ENCODE data around the gene MISP3. TPM values are rescaled to one million over a fixed set of nuclear protein-coding genes. Genes with fewer than 3 reads are reported as not detected.

The MISP3 gene
- total RNA-seq, 2 experiments from 2014 or later, result 2.4 to 2.5 TPM

DNA sequence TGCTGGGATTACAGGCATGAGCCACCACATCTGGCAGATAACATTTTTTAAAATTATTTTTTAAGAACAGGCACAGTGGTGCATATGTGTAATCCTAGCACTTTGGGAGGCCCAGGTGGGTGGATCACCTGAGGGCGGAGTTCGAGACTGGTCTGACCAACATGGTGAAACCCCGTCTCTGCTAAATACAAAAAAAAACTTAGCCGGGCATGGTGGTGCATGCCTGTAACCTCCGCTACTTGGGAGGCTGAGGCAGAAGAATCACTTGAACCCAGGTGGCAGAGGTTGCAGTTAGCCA lies 10.1 kb upstream of the MISP3 start:
- H3K27me3 Mint-ChIP-seq, result peaks cover 15% of the 10 kb centered on the region
- DNase-seq, result no peak
- H3K4me1 Mint-ChIP-seq (ENCODE audit: low read depth), result peaks cover 15% of the 10 kb centered on the region
- H3K36me3 Mint-ChIP-seq, result no peaks in the 10 kb centered on the region
- no peak overlapping the region for H3K27ac Mint-ChIP-seq
- H3K4me3 Mint-ChIP-seq, result no peak overlapping the region
- ChIA-PET CTCF (no interaction called here), POLR2A (no interaction called here)
- intact Hi-C loops (cut with micrococcal nuclease), result no loop called here
- no peaks in the 10 kb centered on the region for H3K9me3 Mint-ChIP-seq

DNA sequence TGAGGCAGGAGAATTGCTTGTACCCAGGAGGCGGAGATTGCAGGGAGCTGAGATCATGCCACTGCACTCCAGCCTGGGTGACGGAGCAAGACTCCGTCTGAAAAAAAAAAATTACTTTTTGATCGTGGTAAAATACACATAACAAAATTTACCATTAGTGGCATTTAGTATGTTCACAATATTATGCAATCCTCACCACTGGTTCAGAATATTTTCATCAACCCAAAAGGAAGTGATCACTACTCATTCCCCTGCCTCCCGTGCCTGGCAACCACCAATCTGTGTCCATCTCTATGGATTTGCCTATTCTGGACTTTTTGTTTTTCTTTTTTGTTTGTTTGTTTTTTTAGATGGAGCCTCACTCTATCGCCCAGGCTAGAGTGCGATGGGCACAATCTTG lies 9.5 kb upstream of the MISP3 start:
- no peaks in the 10 kb centered on the region for H3K9me3 Mint-ChIP-seq
- no peaks in the 10 kb centered on the region for H3K36me3 Mint-ChIP-seq
- CTCF ChIA-PET, result interaction anchor here (0.6 to 1.4 kb wide), 2 partner anchors 15 to 21 kb away, joined by 3 to 4 read pairs; no protein-coding TSS in a partner anchor
- POLR2A ChIA-PET, result no interaction called here
- peaks cover 15% of the 10 kb centered on the region for H3K27me3 Mint-ChIP-seq
- peaks cover 10% of the 10 kb centered on the region for H3K4me1 Mint-ChIP-seq (ENCODE audit: low read depth)
- no peak overlapping the region for H3K4me3 Mint-ChIP-seq
- no peak overlapping the region for H3K27ac Mint-ChIP-seq
- no peak for DNase-seq
- intact Hi-C loops (cut with micrococcal nuclease), result no loop called here

DNA sequence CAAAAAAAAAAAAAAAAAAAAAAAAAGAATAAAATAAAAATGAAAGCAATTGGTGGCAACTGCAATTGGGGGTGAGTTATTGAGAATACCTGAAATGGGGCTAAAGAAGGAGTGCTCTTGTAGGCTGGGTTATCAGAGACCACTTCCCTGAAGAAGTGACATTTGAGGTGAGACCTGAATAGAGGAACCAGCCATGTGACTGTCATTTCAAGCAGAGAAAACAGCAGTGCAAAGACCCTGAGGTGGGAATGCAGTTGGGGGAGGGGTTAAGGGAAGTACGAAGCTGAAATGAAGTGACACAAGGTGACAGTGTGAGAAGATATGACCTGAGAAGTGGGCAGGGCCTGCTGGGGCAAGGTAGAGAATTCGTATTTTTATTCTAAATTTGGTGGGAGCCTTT lies 6.5 kb upstream of the MISP3 start:
- DNase-seq, result no peak
- Mint-ChIP-seq H3K9me3 (no peaks in the 10 kb centered on the region), H3K4me1 (ENCODE audit: low read depth) (no peaks in the 10 kb centered on the region), H3K27me3 (peaks cover 4% of the 10 kb centered on the region), H3K4me3 (no peak overlapping the region), H3K36me3 (no peaks in the 10 kb centered on the region), H3K27ac (no peak overlapping the region)
- CTCF ChIA-PET, result no interaction called here
- intact Hi-C loops (cut with micrococcal nuclease), result no loop called here
- POLR2A ChIA-PET, result no interaction called here

DNA sequence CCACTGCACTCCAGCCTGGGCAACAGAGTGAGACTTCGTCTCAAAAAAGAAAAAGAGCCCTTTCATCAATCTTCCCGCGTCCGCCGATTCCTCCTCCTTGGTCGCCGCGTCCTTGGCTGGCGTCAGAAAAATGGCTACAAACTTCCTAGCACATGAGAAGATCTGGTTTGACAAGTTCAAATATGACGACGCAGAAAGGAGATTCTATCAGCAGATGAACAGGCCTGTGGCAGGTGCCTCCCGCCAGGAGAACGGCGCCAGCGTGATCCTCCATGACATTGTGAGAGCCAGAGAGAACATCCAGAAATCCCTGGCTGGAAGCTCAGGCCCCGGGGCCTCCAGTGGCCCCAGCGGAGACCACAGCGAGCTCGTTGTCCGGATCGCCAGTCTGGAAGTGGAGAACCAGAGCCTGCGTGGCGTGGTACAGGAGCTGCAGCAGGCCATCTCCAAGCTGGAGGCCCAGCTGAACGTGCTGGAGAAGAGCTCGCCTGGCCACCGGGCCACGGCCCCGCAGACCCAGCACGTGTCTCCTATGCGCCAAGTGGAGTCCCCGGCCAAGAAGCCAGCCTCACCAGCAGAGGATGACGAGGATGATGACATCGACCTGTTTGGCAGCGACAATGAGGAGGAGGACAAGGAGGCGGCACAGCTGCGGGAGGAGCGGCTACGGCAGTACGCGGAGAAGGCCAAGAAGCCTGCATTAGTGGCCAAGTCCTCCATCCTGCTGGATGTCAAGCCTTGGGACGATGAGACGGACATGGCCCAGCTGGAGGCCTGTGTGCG lies 2.1 kb upstream of the MISP3 start:
- POLR2A ChIA-PET, result no interaction called here

DNA sequence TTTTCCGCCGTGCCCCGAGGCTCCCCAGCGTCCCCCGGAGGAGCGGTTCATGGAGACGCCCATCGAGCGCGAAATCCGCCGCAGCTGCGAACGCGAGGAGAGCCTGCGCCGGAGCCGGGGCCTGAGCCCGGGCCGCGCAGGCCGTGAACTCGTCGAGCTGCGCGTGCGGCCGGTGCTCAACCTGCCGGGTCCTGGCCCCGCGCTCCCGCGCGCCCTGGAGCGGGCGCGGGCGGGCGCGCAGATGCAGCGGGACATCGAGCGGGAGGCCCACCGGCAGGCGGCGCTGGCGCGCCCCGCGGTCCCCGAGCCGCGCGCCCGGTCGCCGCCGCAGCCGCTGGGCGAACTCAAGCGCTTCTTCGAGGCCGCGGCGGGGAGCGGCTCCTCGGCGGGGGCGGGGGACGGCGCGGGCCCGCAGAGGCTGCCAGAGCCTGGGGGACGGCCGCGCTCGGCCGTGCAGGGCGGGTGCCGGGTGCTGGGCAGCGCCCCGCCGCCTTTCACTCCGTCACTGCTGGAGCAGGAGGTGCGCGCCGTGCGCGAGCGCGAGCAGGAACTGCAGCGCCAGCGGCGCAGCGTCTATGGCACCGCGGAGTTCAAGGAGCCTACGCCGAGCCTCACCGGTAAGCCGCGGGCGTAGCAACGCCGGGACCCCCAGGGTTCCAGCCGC lies 807 bp downstream of the MISP3 start:
- H3K9me3 Mint-ChIP-seq, result no peaks in the 10 kb centered on the region
- CTCF ChIA-PET, result interaction anchor here (0.7 to 6.9 kb wide), 29 partner anchors 11 to 286 kb away, joined by 3 to 83 read pairs (median 4); partner anchors contain the start of genes ASF1B, BRME1, CC2D1A and IL27RA
- H3K4me1 Mint-ChIP-seq (ENCODE audit: low read depth), result peaks cover 13% of the 10 kb centered on the region
- POLR2A ChIA-PET, result interaction anchor here (1.0 kb wide), 2 partner anchors 63 to 192 kb away, joined by 3 to 7 read pairs; partner anchors contain the start of gene ASF1B
- DNase-seq, result peak; percentile 80
- H3K4me3 Mint-ChIP-seq, result peak overlapping the region; percentile 95
- no peaks in the 10 kb centered on the region for H3K36me3 Mint-ChIP-seq
- peak overlapping the region; percentile 84 for H3K27ac Mint-ChIP-seq
- no peaks in the 10 kb centered on the region for H3K27me3 Mint-ChIP-seq
- intact Hi-C loops (cut with micrococcal nuclease), result loop anchor here (1.0 to 10.0 kb wide), 3 partner anchors 121 to 479 kb away; partner anchors contain the start of gene DCAF15

More for the DNA sequence above, 2.1 kb upstream of the MISP3 start:
- no peaks in the 10 kb centered on the region for H3K27me3 Mint-ChIP-seq
- H3K9me3 Mint-ChIP-seq, result no peaks in the 10 kb centered on the region
- no peak for DNase-seq
- no peaks in the 10 kb centered on the region for H3K36me3 Mint-ChIP-seq
- CTCF ChIA-PET, result interaction anchor here (0.6 to 6.9 kb wide), 12 partner anchors 10 to 198 kb away, joined by 3 to 83 read pairs (median 6); partner anchors contain the start of genes IL27RA and PALM3
- intact Hi-C loops (cut with micrococcal nuclease), result loop anchor here (10.0 kb wide), 1 partner anchor 476 kb away; no protein-coding TSS in a partner anchor
- peaks cover 13% of the 10 kb centered on the region for H3K4me1 Mint-ChIP-seq (ENCODE audit: low read depth)
- H3K27ac Mint-ChIP-seq, result peak overlapping the region; percentile 2
- H3K4me3 Mint-ChIP-seq, result no peak overlapping the region

DNA sequence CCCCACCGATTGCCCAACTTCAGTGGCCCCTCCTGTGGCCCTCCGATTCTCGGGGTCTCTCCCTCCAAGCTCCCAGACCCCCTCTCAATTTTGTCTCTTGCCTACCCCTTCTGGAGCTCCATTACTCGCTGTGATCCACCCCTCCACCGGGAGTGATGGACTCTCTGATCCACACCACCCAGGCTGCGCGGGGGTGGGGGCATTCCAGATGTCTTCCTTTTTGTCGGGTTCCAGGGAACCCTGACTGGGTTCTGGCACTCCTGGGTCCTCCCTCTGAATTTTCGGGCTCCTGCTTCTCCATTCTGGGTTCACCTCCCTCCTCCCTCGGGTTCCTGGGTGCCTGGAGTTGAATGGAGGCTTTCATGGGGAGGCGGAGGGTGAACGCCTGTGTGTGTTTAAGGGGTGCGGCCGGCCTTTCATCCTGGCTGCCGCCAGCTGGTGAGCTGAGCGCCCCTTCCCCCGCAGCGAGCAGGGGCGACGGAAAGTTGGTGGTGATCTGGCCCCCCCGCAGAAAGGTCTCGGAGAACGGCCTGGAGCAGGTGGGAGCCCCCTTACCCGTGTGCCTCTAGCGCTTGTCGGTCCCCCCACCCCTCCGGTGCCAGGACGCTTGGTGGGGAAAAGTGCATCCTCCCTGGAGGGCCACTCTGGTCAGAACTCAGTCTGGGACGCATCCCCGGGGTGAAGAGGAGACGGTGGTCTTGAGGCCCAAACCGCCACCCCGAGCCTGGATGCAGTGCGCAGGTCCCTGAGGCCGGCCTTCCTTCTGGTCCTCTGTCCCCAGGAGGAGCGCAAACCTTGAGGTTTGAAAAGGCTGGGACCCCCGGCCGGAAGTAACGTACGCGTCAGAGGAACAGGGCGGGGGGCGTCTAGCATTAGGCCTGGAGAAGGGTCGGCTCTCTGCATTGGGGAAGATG lies 1.6 kb downstream of the MISP3 start:
- Mint-ChIP-seq H3K27me3 (no peaks in the 10 kb centered on the region), H3K36me3 (no peaks in the 10 kb centered on the region), H3K9me3 (no peaks in the 10 kb centered on the region), H3K4me3 (peak overlapping the region; percentile 95), H3K27ac (peak overlapping the region; percentile 84), H3K4me1 (ENCODE audit: low read depth) (peaks cover 13% of the 10 kb centered on the region)
- CTCF ChIA-PET, result interaction anchor here (0.7 to 6.9 kb wide), 16 partner anchors 14 to 286 kb away, joined by 3 to 83 read pairs (median 4); partner anchors contain the start of genes ASF1B, BRME1, CC2D1A and IL27RA
- intact Hi-C loops (cut with micrococcal nuclease), result loop anchor here (1.0 to 10.0 kb wide), 3 partner anchors 121 to 479 kb away; partner anchors contain the start of gene DCAF15
- peak; percentile 62 for DNase-seq
- POLR2A ChIA-PET, result interaction anchor here (1.0 kb wide), 1 partner anchor 193 kb away, joined by 7 read pairs; no protein-coding TSS in a partner anchor

DNA sequence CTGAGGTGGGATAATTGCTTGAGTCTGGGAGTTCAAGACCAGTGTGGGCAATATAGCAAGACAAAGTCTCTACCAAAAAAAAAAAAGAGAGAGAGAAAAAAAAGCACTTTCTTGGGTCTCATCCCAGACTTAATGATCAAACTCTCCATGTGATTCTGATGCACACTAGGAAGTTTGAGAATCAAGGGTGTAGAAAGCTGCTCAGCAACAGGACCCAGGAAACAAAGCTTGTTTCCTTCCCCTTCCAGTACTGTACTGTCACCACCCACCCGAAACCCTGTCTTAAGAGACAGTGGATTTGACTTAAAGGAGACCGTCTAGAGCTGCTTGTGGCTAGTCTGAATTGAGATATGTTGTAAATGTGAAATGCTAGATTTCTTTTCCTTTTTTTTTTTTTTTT lies 5.8 kb downstream of the MISP3 start:
- Mint-ChIP-seq H3K27ac (no peak overlapping the region), H3K36me3 (no peaks in the 10 kb centered on the region), H3K27me3 (peaks cover 2% of the 10 kb centered on the region), H3K4me3 (no peak overlapping the region), H3K9me3 (no peaks in the 10 kb centered on the region), H3K4me1 (ENCODE audit: low read depth) (peaks cover 27% of the 10 kb centered on the region)
- ChIA-PET POLR2A (no interaction called here), CTCF (interaction anchor here (0.6 to 3.8 kb wide), 6 partner anchors 10 to 197 kb away, joined by 3 to 14 read pairs (median 4); no protein-coding TSS in a partner anchor)
- intact Hi-C loops (cut with micrococcal nuclease), result loop anchor here (10.0 kb wide), 1 partner anchor 484 kb away; no protein-coding TSS in a partner anchor
- DNase-seq, result no peak

DNA sequence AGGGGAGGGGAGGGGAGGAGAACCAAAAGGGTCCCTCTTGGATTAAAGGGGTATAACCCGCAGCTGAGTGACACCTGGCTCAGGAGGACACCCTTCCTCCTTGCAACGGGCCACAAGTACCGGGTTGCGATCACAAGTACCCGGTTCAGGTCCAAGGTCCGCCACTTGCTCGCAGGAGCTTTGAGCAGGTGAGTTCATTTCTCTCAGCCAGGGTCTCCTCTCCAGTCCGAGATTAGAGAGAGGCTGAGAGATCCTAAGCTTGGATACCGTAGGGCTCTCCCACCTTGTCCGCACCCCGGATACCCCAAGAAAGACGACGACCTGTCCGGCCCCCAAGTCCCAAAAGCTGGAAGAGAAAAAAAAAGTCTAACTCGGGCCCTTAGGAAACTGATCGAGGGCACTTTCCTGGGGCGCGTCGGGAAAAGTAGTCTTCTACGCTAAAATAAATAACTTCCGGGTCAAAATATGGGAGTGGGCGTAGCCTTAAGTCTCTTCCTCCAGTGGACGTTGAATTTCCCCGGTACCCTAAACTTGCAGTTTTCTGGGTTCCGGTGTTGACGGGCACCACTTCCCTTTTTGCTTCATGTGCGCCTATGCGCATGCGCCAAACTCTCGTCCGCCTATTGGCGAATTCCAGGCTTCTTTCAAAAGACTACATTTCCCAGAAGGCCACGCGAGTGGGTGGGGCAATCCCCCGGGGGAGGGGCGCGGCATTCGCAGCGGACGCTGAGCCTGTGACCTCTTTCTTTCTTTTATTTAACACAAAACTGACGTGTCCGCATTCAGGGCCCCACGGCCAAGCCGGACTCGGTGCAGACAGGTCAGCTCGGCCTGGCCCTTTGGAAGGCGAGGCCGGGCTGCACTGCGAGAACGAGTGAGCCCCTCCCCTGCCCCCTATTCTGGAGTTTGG lies 8.6 kb downstream of the MISP3 start:
- peaks cover 17% of the 10 kb centered on the region for H3K4me1 Mint-ChIP-seq (ENCODE audit: low read depth)
- intact Hi-C loops (cut with micrococcal nuclease), result loop anchor here (1.0 to 10.0 kb wide), 6 partner anchors 9 to 306 kb away; partner anchors contain the start of genes ASF1B, C19orf53, DCAF15 and PRKACA

DNA sequence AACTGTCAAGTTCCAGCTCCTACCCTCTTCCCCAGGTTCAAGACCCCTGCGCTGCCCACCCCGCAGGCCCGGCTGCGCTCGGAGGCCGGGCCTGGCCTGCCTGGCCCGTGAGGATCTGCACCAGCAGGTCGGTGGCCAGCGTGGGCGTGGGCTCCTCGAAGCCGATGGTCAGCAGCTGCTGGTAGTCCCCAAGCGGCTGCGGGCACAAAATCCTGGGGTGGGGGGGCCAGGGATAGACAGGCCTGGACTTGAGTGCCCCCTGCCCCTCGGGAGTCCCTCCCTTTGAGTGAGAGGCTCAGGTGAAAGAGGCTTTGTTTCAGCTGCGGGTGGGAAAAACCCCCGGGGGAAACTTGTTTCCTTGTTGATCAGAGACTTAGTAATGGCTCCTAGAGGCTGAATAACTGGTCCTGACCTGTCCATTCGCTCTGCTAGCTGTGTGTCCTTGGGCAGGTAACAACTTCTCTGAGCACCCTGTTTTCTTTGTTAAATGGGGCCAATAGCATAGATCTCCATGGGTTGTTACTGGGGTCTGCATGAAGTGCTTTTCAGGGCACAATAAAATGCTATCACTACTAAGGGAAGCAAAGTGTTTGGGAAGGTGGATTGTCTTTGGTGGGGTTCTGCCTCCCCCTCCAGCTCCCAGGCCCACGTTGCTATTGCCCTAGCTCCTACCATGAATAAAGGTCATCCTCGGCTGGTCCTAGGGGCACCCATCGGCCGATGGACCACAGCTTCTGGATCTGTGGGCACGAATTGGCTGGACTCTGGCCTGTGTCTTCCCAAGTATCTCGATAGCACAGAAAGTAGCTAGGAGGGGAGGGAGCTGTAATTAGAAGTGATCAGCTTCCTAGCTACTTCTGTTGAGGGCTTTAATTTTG lies 9.4 kb downstream of the MISP3 start:
- H3K4me1 Mint-ChIP-seq (ENCODE audit: low read depth), result peaks cover 17% of the 10 kb centered on the region
- H3K27me3 Mint-ChIP-seq, result peaks cover 2% of the 10 kb centered on the region
- no peaks in the 10 kb centered on the region for H3K9me3 Mint-ChIP-seq
- peak; percentile 61 for DNase-seq
- H3K4me3 Mint-ChIP-seq, result peak overlapping the region; percentile 84
- ChIA-PET POLR2A (interaction anchor here (1.0 to 2.2 kb wide), 6 partner anchors 9 to 220 kb away, joined by 3 to 7 read pairs (median 4); partner anchors contain the start of genes ASF1B, RFX1 and SAMD1), CTCF (interaction anchor here (0.7 to 3.3 kb wide), 9 partner anchors 8 to 202 kb away, joined by 3 to 18 read pairs (median 4); partner anchors contain the start of genes ASF1B and MISP3)
- no peaks in the 10 kb centered on the region for H3K36me3 Mint-ChIP-seq
- peak overlapping the region; percentile 87 for H3K27ac Mint-ChIP-seq
- intact Hi-C loops (cut with micrococcal nuclease), result loop anchor here (1.0 to 10.0 kb wide), 6 partner anchors 8 to 307 kb away; partner anchors contain the start of genes ASF1B, C19orf53, DCAF15 and PRKACA

More for the DNA sequence above, 8.6 kb downstream of the MISP3 start:
- no peaks in the 10 kb centered on the region for H3K9me3 Mint-ChIP-seq
- peak overlapping the region; percentile 87 for H3K27ac Mint-ChIP-seq
- peak overlapping the region; percentile 84 for H3K4me3 Mint-ChIP-seq
- ChIA-PET CTCF (interaction anchor here (0.6 to 3.3 kb wide), 11 partner anchors 9 to 492 kb away, joined by 3 to 18 read pairs (median 4); partner anchors contain the start of genes ASF1B and MISP3), POLR2A (interaction anchor here (0.9 to 2.2 kb wide), 7 partner anchors 10 to 219 kb away, joined by 3 to 7 read pairs (median 4); partner anchors contain the start of genes ASF1B, RFX1 and SAMD1)
- peaks cover 2% of the 10 kb centered on the region for H3K27me3 Mint-ChIP-seq
- peak; percentile 99 for DNase-seq
- H3K36me3 Mint-ChIP-seq, result no peaks in the 10 kb centered on the region

All from activated CD4-positive, alpha-beta memory T cell treated with anti-CD3 and anti-CD28 coated beads for 36 hours (primary cell).